Liver (tissue), 3 donors: ENCODE results near the gene HOXC13.

Source experiments
- ATF3 ChIP-seq: IDR thresholded peaks from 2 replicates; pipeline ENCODE4 v1.6.1; 2016; ENCODE audit warnings: antibody characterized with exemption
- CTCF ChIP-seq: fragments of 150-350 bp; IDR thresholded peaks from 2 replicates; pipeline ENCODE4 v1.5.1; 2017; ENCODE audit warnings: improper control_type of control experiment, low read depth, low read length; ENCODE audit not compliant: missing input control
- EGR1 ChIP-seq, 2 donors: IDR thresholded peaks; 2 replicates each; pipeline ENCODE4 v1.6.1; 2016 to 2018; ENCODE audit warnings: antibody characterized with exemption in 2 of 2, low read depth in 2 of 2
- GABPA ChIP-seq, 2 donors: IDR thresholded peaks in 1 of 2; conservative IDR thresholded peaks in 1 of 2; 2 replicates each; pipeline ENCODE4 v1.6.1; 2016; ENCODE audit warnings: antibody characterized with exemption in 2 of 2, mild to moderate bottlenecking in 1 of 2, moderate library complexity in 1 of 2
- JUND ChIP-seq, 2 donors: IDR thresholded peaks; 2 replicates each; pipeline ENCODE4 v1.6.1; 2016; ENCODE audit warnings: antibody characterized with exemption in 2 of 2
- MAX ChIP-seq: IDR thresholded peaks from 2 replicates; pipeline ENCODE4 v1.6.1; 2016; ENCODE audit warnings: antibody characterized with exemption
- RAD21 ChIP-seq, 2 donors: IDR thresholded peaks; 2 replicates each; pipeline ENCODE4 v1.6.1; 2016; ENCODE audit warnings: antibody characterized with exemption in 2 of 2, mild to moderate bottlenecking in 2 of 2
- REST ChIP-seq: IDR thresholded peaks from 2 replicates; pipeline ENCODE4 v1.6.1; 2016; ENCODE audit warnings: antibody characterized with exemption, mild to moderate bottlenecking
- YY1 ChIP-seq: IDR thresholded peaks from 2 replicates; pipeline ENCODE4 v1.6.1; 2016; ENCODE audit warnings: antibody characterized with exemption, mild to moderate bottlenecking
- ZBTB33 ChIP-seq: IDR thresholded peaks from 2 replicates; pipeline ENCODE4 v1.6.1; 2016; ENCODE audit warnings: antibody characterized with exemption
- donor health status: healthy.
- donor health status: healthy.

- TF ChIP-seq CTCF (no peak), JUND (IDR thresholded peaks at IDR 0.05) (no peak), YY1 (no peak), GABPA (IDR thresholded peaks at IDR 0.05 in 1 of 2, conservative IDR thresholded peaks at IDR 0.05 in 1 of 2) (no peak), REST (no peak), RAD21 (IDR thresholded peaks at IDR 0.05) (no peak), ZBTB33 (no peak), EGR1 (IDR thresholded peaks at IDR 0.05; ENCODE audit: low read depth in 2 of 2) (no peak), MAX (no peak), ATF3 (no peak)
Measured at GRCh38 chr12:53937596-53938325, 870 bp upstream of the HOXC13 start.
